ENCODE results near the gene MSANTD2. TPM values are rescaled to one million over a fixed set of nuclear protein-coding genes. Genes with fewer than 3 reads are reported as not detected.
"Not testable (repeated sequence)": the region's sequence is repeated elsewhere in the genome, so short reads cannot be mapped to it uniquely, and the experiment has no call there.

MSANTD2 gene
- total and polyA plus RNA-seq, 2 experiments from 2014 or later: 18.7 to 34.4 TPM

DNA sequence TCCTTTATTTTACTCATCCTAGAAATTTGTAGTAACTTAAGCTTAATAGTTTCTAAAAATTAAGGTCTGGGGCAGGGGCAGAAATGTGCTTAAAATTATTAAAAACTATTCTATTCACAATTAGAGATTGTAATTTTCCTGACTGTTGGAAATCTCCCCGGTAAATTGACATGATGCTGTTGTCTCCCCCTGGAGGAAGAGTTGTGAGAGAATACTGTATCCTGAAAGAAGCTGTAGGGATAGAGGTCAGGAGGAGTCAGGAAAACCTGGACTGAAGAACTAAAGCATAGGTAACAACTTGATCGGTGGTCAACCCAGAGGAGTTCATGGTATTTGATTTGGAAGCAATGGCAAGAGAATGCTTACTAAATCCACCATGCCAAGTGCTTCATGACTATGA lies 21.9 kb downstream of the MSANTD2 start:
- DNase-seq (ENCODE audit: low spot score): peak; percentile 59

DNA sequence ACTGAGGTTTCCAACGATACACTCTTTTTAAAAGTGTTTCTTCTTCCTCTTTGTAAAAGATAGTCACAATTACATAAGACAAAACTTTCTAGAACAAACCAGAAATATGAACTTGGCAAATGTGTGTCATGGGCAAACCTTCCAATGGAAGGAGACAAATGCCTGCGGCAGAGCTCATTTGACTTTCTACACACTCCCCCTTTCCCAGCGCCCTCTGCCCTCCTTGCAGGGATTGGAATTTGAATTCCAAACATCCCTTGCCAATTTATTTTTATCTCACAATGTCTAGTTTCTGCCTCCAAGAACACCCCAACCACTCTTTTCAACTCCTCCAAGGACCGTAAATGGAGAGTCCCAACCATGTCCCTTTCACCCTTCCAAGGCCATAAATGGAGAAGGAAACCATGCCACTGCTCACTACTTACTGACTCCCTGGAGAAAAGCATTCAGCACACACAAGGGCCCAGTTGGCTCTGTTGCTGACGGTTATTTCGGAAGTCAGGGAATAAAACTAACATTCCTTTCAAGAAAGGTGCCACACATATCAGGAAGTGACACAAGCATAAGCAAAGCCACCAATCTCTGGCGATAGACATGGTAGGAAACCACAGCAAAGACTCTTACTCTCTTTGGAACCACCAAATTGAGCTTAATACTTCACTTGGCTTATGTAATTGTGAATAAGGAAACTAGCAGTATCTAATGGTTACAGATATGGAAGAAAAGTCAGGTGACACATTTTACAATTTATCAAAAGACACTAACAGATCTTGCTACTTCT lies 23.2 kb downstream of the MSANTD2 start:
- H3K4me1 Mint-ChIP-seq: peaks cover 9% of the 10 kb centered on the region; the same call in 2 of the 3 replicates
- H3K9me3 Mint-ChIP-seq: no peaks in the 10 kb centered on the region
- peaks cover 14% of the 10 kb centered on the region for H3K36me3 Mint-ChIP-seq (ENCODE audit: low read depth)
- H4K20me1 ChIP-seq (replicated peaks; ENCODE audit: insufficient read depth): peaks cover 8% of the 10 kb centered on the region
- no peaks in the 10 kb centered on the region for H3K27me3 Mint-ChIP-seq (ENCODE audit: insufficient read depth, low read depth, poor library complexity)
- no peak overlapping the region for H3K4me3 ChIP-seq
- TF ChIP-seq JUNB (IDR thresholded peaks at IDR 0.05; ENCODE audit: unreplicated experiment) (no peak), EZH2 (IDR thresholded peaks at IDR 0.05; ENCODE audit: low read depth, unreplicated experiment) (no peak), EZH2phosphoT487 (IDR thresholded peaks at IDR 0.05; ENCODE audit: unreplicated experiment) (no peak), STAT1 (IDR thresholded peaks at IDR 0.05; ENCODE audit: unreplicated experiment) (no peak), ZNF331 (CRISPR knock-in tag; IDR thresholded peaks at IDR 0.05; ENCODE audit: low read depth) (no peak)
- H3K27me3 ChIP-seq (ENCODE audit: insufficient read depth): no peaks in the 10 kb centered on the region
- H3K27ac ChIP-seq (ENCODE audit: low read depth): no peak overlapping the region
- peaks cover 63% of the 10 kb centered on the region for H3K79me2 ChIP-seq (replicated peaks; ENCODE audit: insufficient read depth)
- H3K4me2 ChIP-seq: no peak overlapping the region
- DNase-seq (ENCODE audit: low spot score) (no peak), ATAC-seq (no peak)
- H3K9me2 ChIP-seq (ENCODE audit: insufficient read depth): no peaks in the 10 kb centered on the region
- no peak overlapping the region for H3K27ac Mint-ChIP-seq
- no peak overlapping the region for H2AFZ ChIP-seq
- H3F3A ChIP-seq (replicated peaks; ENCODE audit: low read depth): no peaks in the 10 kb centered on the region
- H3K4me1 ChIP-seq (ENCODE audit: insufficient read depth): no peaks in the 10 kb centered on the region
- H3K4me3 Mint-ChIP-seq: no peak overlapping the region; the same call in 2 of the 3 replicates
- H3K36me3 ChIP-seq (ENCODE audit: insufficient read depth): no peaks in the 10 kb centered on the region; the same call in 1 of the 2 replicates

More for the DNA sequence above, 21.9 kb downstream of the MSANTD2 start:
- Mint-ChIP-seq H3K27me3 (ENCODE audit: insufficient read depth, low read depth, poor library complexity) (no peaks in the 10 kb centered on the region), H3K27ac (no peak overlapping the region), H3K4me3 (no peak overlapping the region), H3K4me1 (peaks cover 9% of the 10 kb centered on the region; the same call in 2 of the 3 replicates), H3K9me3 (no peaks in the 10 kb centered on the region), H3K36me3 (ENCODE audit: low read depth) (peaks cover 7% of the 10 kb centered on the region; the same call in 2 of the 3 replicates)
- Histone ChIP-seq H3K4me2 (no peak overlapping the region), H3K36me3 (ENCODE audit: insufficient read depth) (no peaks in the 10 kb centered on the region; the same call in 1 of the 2 replicates), H2AFZ (no peak overlapping the region), H3F3A (replicated peaks; ENCODE audit: low read depth) (no peaks in the 10 kb centered on the region), H3K4me3 (no peak overlapping the region), H3K9me2 (ENCODE audit: insufficient read depth) (no peaks in the 10 kb centered on the region), H3K27me3 (ENCODE audit: insufficient read depth) (no peaks in the 10 kb centered on the region), H3K4me1 (ENCODE audit: insufficient read depth) (no peaks in the 10 kb centered on the region), H3K27ac (ENCODE audit: low read depth) (no peak overlapping the region), H4K20me1 (replicated peaks; ENCODE audit: insufficient read depth) (peaks cover 8% of the 10 kb centered on the region), H3K79me2 (replicated peaks; ENCODE audit: insufficient read depth) (peaks cover 67% of the 10 kb centered on the region)
- ATAC-seq: peak; percentile 82
- TF ChIP-seq, protein P1, sequence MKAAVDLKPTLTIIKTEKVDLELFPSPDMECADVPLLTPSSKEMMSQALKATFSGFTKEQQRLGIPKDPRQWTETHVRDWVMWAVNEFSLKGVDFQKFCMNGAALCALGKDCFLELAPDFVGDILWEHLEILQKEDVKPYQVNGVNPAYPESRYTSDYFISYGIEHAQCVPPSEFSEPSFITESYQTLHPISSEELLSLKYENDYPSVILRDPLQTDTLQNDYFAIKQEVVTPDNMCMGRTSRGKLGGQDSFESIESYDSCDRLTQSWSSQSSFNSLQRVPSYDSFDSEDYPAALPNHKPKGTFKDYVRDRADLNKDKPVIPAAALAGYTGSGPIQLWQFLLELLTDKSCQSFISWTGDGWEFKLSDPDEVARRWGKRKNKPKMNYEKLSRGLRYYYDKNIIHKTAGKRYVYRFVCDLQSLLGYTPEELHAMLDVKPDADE (IDR thresholded peaks at IDR 0.05): no peak
- TF ChIP-seq ZNF331 (CRISPR knock-in tag; IDR thresholded peaks at IDR 0.05; ENCODE audit: low read depth) (no peak), EZH2 (IDR thresholded peaks at IDR 0.05; ENCODE audit: low read depth, unreplicated experiment) (no peak)
- TF ChIP-seq, protein P2, sequence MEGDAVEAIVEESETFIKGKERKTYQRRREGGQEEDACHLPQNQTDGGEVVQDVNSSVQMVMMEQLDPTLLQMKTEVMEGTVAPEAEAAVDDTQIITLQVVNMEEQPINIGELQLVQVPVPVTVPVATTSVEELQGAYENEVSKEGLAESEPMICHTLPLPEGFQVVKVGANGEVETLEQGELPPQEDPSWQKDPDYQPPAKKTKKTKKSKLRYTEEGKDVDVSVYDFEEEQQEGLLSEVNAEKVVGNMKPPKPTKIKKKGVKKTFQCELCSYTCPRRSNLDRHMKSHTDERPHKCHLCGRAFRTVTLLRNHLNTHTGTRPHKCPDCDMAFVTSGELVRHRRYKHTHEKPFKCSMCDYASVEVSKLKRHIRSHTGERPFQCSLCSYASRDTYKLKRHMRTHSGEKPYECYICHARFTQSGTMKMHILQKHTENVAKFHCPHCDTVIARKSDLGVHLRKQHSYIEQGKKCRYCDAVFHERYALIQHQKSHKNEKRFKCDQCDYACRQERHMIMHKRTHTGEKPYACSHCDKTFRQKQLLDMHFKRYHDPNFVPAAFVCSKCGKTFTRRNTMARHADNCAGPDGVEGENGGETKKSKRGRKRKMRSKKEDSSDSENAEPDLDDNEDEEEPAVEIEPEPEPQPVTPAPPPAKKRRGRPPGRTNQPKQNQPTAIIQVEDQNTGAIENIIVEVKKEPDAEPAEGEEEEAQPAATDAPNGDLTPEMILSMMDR (conservative IDR thresholded peaks at IDR 0.05; ENCODE audit: low read depth in 2 of 2): peak; percentile 61 to 79

DNA sequence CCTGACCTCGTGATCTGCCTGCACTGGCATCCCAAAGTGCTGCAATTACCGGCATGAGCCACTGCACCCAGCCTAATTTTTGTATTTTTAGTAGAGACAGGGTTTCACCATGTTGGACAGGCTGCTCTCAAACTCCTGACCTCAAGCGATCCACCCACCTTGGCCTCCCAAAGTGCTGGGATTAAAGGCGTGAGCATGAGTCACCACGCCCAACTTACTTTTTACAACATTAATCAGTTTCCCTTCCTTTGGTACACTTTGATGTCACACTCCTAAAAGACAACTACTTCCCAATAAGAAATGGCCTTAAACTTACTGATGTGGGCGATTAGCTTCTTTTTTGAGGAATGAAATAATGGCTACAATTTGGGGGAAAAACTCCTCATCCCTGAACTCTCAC lies 29.2 kb downstream of the MSANTD2 start:
- not testable (repeated sequence) for H3K4me3 ChIP-seq; H3K4me2 ChIP-seq; H3K27ac ChIP-seq (ENCODE audit: low read depth); H3K4me3 Mint-ChIP-seq; H3K9me3 Mint-ChIP-seq; H3K4me1 Mint-ChIP-seq; H3K27ac Mint-ChIP-seq; H3K4me1 ChIP-seq (ENCODE audit: insufficient read depth); DNase-seq (ENCODE audit: low spot score); H3K36me3 ChIP-seq (ENCODE audit: insufficient read depth); H3K27me3 ChIP-seq (ENCODE audit: insufficient read depth); H3F3A ChIP-seq (replicated peaks; ENCODE audit: low read depth); H3K27me3 Mint-ChIP-seq (ENCODE audit: insufficient read depth, low read depth, poor library complexity); ATAC-seq; H3K9me2 ChIP-seq (ENCODE audit: insufficient read depth); H2AFZ ChIP-seq
- Histone ChIP-seq H4K20me1 (replicated peaks; ENCODE audit: insufficient read depth) (peaks cover 25% of the 10 kb centered on the region), H3K79me2 (replicated peaks; ENCODE audit: insufficient read depth) (peaks cover 20% of the 10 kb centered on the region)
- H3K36me3 Mint-ChIP-seq (ENCODE audit: low read depth): peaks cover 42% of the 10 kb centered on the region
